Activated CD4-positive, alpha-beta T cell treated with anti-CD3 and anti-CD28 coated beads for 36 hours (primary cell): ENCODE data around the gene KPNB1. TPM values are rescaled to one million over a fixed set of nuclear protein-coding genes. Genes with fewer than 3 reads are reported as not detected.

ENCODE experiments used
- ATAC-seq: fragments of 200-7000 bp; cut with Tn5 transposase; one replicate; pipeline ENCODE4 v1.10.0; 2021; ENCODE audit warnings: mild to moderate bottlenecking, moderate library complexity
- CTCF ChIA-PET: fragments of 350-600 bp; sonication (Branson Sonifier 250); formaldehyde crosslinking; loops from one replicate; lab custom pipeline; 2021; ENCODE audit warnings: antibody characterized with exemption; lab: Charles Lee
- POLR2A ChIA-PET: fragments of 350-600 bp; sonication (Branson Sonifier 250); formaldehyde crosslinking; loops from one replicate; lab custom pipeline; 2021; ENCODE audit warnings: antibody characterized with exemption, inconsistent platforms; lab: Charles Lee
- DNase-seq: peaks from one replicate; pipeline ENCODE4 v3.0.0-alpha.2; 2020
- H3K27ac Mint-ChIP-seq: one replicate; pipeline ENCODE4 v1.8.0; 2021; ENCODE audit warnings: mixed read lengths
- H3K27me3 Mint-ChIP-seq: one replicate; pipeline ENCODE4 v1.8.0; 2021; ENCODE audit warnings: mixed read lengths
- H3K36me3 Mint-ChIP-seq: one replicate; pipeline ENCODE4 v1.8.0; 2021; ENCODE audit warnings: low read depth, mixed read lengths
- H3K4me1 Mint-ChIP-seq: one replicate; pipeline ENCODE4 v1.8.0; 2021; ENCODE audit warnings: mixed read lengths
- H3K4me3 Mint-ChIP-seq: one replicate; pipeline ENCODE4 v1.8.0; 2021; ENCODE audit warnings: mild to moderate bottlenecking, moderate library complexity, mixed read lengths
- H3K9me3 Mint-ChIP-seq: one replicate; pipeline ENCODE4 v1.8.0; 2021; ENCODE audit warnings: low read depth, mixed read lengths
- intact Hi-C, 2 experiments: fragments of 100-400 bp; cut with DNase I in 1 of 2; cut with micrococcal nuclease in 1 of 2; formaldehyde crosslinking; loops; one replicate each; pipeline versions ENCODE4 v1.14.2 to v1.15.1; 2022 to 2024; cut with DNase I, micrococcal nuclease
- total RNA-seq, 2 experiments: library from RNA; stranded (reverse); gene quantifications; one replicate each; pipeline ENCODE4 v1.2.3, GENCODE V29; 2021

The KPNB1 gene
- total RNA-seq, 2 experiments from 2014 or later = 640 to 656 TPM

- no peak for ATAC-seq
- Mint-ChIP-seq H3K9me3 (no peaks in the 10 kb centered on the region), H3K27me3 (no peaks in the 10 kb centered on the region), H3K27ac (no peak overlapping the region), H3K4me3 (no peak overlapping the region), H3K4me1 (peaks cover 74% of the 10 kb centered on the region), H3K36me3 (peaks cover 32% of the 10 kb centered on the region)
- CTCF ChIA-PET = interaction anchor here (0.6 to 7.1 kb wide), 25 partner anchors 9 to 243 kb away, joined by 3 to 117 read pairs (median 5); partner anchors contain the start of genes PNPO and TBX21
- DNase-seq = no peak
- intact Hi-C loops = loop anchor here (1.0 to 5.0 kb wide), 5 partner anchors 35 to 105 kb away; partner anchors contain the start of gene TBX21 (in 2 of the 2)
- POLR2A ChIA-PET = interaction anchor here (0.7 to 1.4 kb wide), 3 partner anchors 11 to 24 kb away, joined by 3 to 6 read pairs (median 4); no protein-coding TSS in a partner anchor
These were observed 48.4 kb downstream of the KPNB1 start for GRCh38 chr17:47697906-47698711.

GRCh38 chr17:47698749-47699535 lies 49.2 kb downstream of the KPNB1 start:
- intact Hi-C loops = loop anchor here (1.0 to 5.0 kb wide), 8 partner anchors 18 to 104 kb away; partner anchors contain the start of gene TBX21 (in 2 of the 2)
- H3K9me3 Mint-ChIP-seq = no peaks in the 10 kb centered on the region
- H3K4me3 Mint-ChIP-seq = no peak overlapping the region
- peak; percentile 91 for DNase-seq
- ChIA-PET POLR2A (interaction anchor here (0.6 to 1.0 kb wide), 3 partner anchors 10 to 38 kb away, joined by 3 read pairs; no protein-coding TSS in a partner anchor), CTCF (interaction anchor here (0.6 to 7.1 kb wide), 31 partner anchors 8 to 744 kb away, joined by 3 to 117 read pairs (median 4); partner anchors contain the start of gene TBX21)
- H3K4me1 Mint-ChIP-seq = peaks cover 78% of the 10 kb centered on the region
- peaks cover 40% of the 10 kb centered on the region for H3K36me3 Mint-ChIP-seq
- peak; percentile 37 for ATAC-seq
- no peaks in the 10 kb centered on the region for H3K27me3 Mint-ChIP-seq
- H3K27ac Mint-ChIP-seq = peak overlapping the region; percentile 35

DNA sequence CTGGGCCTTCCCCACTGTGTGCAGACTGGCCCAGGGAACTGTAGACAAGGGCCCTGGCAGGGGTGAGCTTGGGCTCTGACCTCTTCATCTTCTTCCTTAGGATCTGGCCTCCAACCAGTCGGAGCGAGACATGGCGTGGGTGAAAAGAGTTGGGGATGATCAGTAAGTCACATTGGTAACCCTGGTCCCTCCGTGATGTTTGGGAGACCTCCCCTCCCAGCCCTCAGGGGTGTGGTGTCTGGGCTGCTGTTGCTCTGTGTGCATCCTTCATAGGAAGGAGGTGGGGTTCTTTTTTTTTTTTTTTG lies 49.8 kb downstream of the KPNB1 start:
- H3K27ac Mint-ChIP-seq = peak overlapping the region; percentile 72
- ChIA-PET CTCF (interaction anchor here (0.6 to 7.1 kb wide), 30 partner anchors 7 to 744 kb away, joined by 3 to 117 read pairs (median 4); partner anchors contain the start of gene TBX21), POLR2A (interaction anchor here (0.6 to 1.0 kb wide), 3 partner anchors 10 to 38 kb away, joined by 3 read pairs; no protein-coding TSS in a partner anchor)
- H3K4me3 Mint-ChIP-seq = no peak overlapping the region
- DNase-seq (no peak), ATAC-seq (no peak)
- peaks cover 41% of the 10 kb centered on the region for H3K36me3 Mint-ChIP-seq
- H3K9me3 Mint-ChIP-seq = no peaks in the 10 kb centered on the region
- peaks cover 84% of the 10 kb centered on the region for H3K4me1 Mint-ChIP-seq
- no peaks in the 10 kb centered on the region for H3K27me3 Mint-ChIP-seq
- intact Hi-C loops = loop anchor here (1.0 to 5.0 kb wide), 6 partner anchors 18 to 103 kb away; partner anchors contain the start of gene TBX21 (in 1 of the 2)

- intact Hi-C loops = no loop called here
- CTCF ChIA-PET = interaction anchor here (0.5 to 7.1 kb wide), 13 partner anchors 9 to 127 kb away, joined by 3 to 117 read pairs (median 3); partner anchors contain the start of gene TBX21
- POLR2A ChIA-PET = interaction anchor here (0.6 to 1.5 kb wide), 8 partner anchors 14 to 1557 kb away, joined by 3 to 6 read pairs (median 3); partner anchors contain the start of genes KPNB1 and TBX21
- Mint-ChIP-seq H3K4me3 (peak overlapping the region; percentile 51), H3K9me3 (no peaks in the 10 kb centered on the region), H3K4me1 (peaks cover 88% of the 10 kb centered on the region), H3K36me3 (peaks cover 44% of the 10 kb centered on the region), H3K27me3 (no peaks in the 10 kb centered on the region), H3K27ac (peak overlapping the region; percentile 80)
- ATAC-seq (peak; percentile 10), DNase-seq (peak; percentile 32)
These were observed 51.0 kb downstream of the KPNB1 start for GRCh38 chr17:47700471-47701449.

GRCh38 chr17:47701608-47702007 lies 51.9 kb downstream of the KPNB1 start:
- DNase-seq (no peak), ATAC-seq (no peak)
- ChIA-PET CTCF (interaction anchor here (0.9 to 7.1 kb wide), 7 partner anchors 8 to 74 kb away, joined by 3 to 117 read pairs (median 5); partner anchors contain the start of gene TBX21), POLR2A (interaction anchor here (0.6 to 1.5 kb wide), 5 partner anchors 14 to 1558 kb away, joined by 3 to 6 read pairs (median 4); partner anchors contain the start of gene TBX21)
- Mint-ChIP-seq H3K4me1 (peaks cover 88% of the 10 kb centered on the region), H3K4me3 (peak overlapping the region; percentile 70), H3K27ac (peak overlapping the region; percentile 84), H3K36me3 (peaks cover 38% of the 10 kb centered on the region), H3K27me3 (no peaks in the 10 kb centered on the region), H3K9me3 (no peaks in the 10 kb centered on the region)
- intact Hi-C loops = no loop called here

DNA sequence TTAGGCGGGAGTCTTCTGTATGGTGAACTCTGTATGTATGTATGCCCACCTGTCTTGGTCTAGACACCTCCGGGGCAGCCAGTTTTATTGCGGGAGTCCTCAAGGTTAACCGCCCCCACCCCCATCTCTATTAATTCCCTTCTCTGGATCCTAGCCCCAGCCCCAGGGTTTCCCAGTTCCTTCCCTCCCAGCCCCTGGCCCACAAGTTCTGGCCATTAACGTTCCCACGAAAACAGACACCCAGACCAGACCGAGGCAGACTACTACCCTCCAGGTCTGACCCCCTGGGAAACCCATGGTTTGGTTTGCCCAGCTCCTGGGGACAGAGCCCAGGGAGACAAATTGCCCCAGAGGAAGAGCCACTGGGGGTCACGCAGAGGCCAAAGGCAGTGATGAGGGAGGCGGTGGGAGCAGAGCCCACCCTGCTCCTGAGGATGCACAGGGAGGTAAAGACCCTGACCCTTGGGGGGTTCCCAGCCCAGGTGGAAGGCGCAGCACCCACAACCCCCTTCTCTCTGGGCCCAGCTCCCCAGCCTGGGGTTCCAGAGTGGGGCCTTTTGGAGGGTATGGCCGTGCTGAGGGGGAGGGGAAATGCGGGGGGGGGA lies 52.8 kb downstream of the KPNB1 start:
- DNase-seq (no peak), ATAC-seq (no peak)
- no peaks in the 10 kb centered on the region for H3K9me3 Mint-ChIP-seq
- intact Hi-C loops = no loop called here
- H3K36me3 Mint-ChIP-seq = peaks cover 40% of the 10 kb centered on the region
- H3K27ac Mint-ChIP-seq = peak overlapping the region; percentile 84
- H3K27me3 Mint-ChIP-seq = no peaks in the 10 kb centered on the region
- POLR2A ChIA-PET = interaction anchor here (0.7 kb wide), 1 partner anchor 272 kb away, joined by 3 read pairs; no protein-coding TSS in a partner anchor
- CTCF ChIA-PET = interaction anchor here (4.0 to 7.1 kb wide), 3 partner anchors 14 to 37 kb away, joined by 15 to 117 read pairs (median 112); partner anchors contain the start of gene TBX21
- H3K4me1 Mint-ChIP-seq = peaks cover 88% of the 10 kb centered on the region
- H3K4me3 Mint-ChIP-seq = peak overlapping the region; percentile 70

DNA sequence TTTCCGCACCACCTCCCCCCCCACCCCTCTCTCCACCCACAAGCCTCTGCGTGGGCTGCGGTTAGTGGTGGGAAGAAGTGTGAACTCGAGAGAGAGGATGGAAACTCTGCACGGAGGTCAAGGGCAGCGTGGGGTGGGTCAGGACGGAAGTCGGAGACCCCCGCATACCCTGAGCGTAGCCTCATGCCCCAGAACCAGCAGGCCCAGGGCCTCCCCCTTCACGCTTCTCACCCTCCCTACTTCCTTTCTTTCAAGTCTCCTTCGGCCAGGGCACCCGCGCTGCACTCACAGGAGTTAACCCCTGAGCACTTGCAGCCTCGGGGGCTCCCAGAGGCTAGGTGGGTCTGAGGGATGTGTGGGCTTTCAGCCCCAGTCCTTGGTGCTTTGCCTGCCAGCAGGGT lies 53.5 kb downstream of the KPNB1 start:
- POLR2A ChIA-PET = no interaction called here
- intact Hi-C loops = no loop called here
- Mint-ChIP-seq H3K36me3 (peaks cover 47% of the 10 kb centered on the region), H3K4me1 (peaks cover 88% of the 10 kb centered on the region), H3K9me3 (no peaks in the 10 kb centered on the region), H3K27me3 (no peaks in the 10 kb centered on the region), H3K4me3 (peak overlapping the region; percentile 70), H3K27ac (peak overlapping the region; percentile 99)
- CTCF ChIA-PET = interaction anchor here (2.0 to 7.1 kb wide), 2 partner anchors 13 to 29 kb away, joined by 12 to 117 read pairs; partner anchors contain the start of gene TBX21
- peak; percentile 68 for DNase-seq
- ATAC-seq = no peak

- Mint-ChIP-seq H3K36me3 (peaks cover 47% of the 10 kb centered on the region), H3K4me1 (peaks cover 83% of the 10 kb centered on the region), H3K27me3 (no peaks in the 10 kb centered on the region), H3K27ac (peak overlapping the region; percentile 99), H3K4me3 (peak overlapping the region; percentile 70), H3K9me3 (no peaks in the 10 kb centered on the region)
- intact Hi-C loops = no loop called here
- DNase-seq = no peak
- ChIA-PET POLR2A (interaction anchor here (1.3 kb wide), 1 partner anchor 16 kb away, joined by 4 read pairs; no protein-coding TSS in a partner anchor), CTCF (interaction anchor here (0.6 to 2.0 kb wide), 4 partner anchors 15 to 87 kb away, joined by 3 to 19 read pairs (median 8); partner anchors contain the start of gene TBX21)
- ATAC-seq = no peak
These were observed 54.0 kb downstream of the KPNB1 start for GRCh38 chr17:47703671-47704070.

- peak overlapping the region; percentile 70 for H3K4me3 Mint-ChIP-seq
- peak overlapping the region; percentile 99 for H3K27ac Mint-ChIP-seq
- no peaks in the 10 kb centered on the region for H3K27me3 Mint-ChIP-seq
- no peaks in the 10 kb centered on the region for H3K9me3 Mint-ChIP-seq
- POLR2A ChIA-PET = interaction anchor here (0.6 to 1.3 kb wide), 3 partner anchors 15 to 20 kb away, joined by 3 to 4 read pairs (median 4); no protein-coding TSS in a partner anchor
- H3K4me1 Mint-ChIP-seq = peaks cover 79% of the 10 kb centered on the region
- CTCF ChIA-PET = interaction anchor here (0.6 to 2.0 kb wide), 7 partner anchors 14 to 127 kb away, joined by 3 to 19 read pairs (median 5); partner anchors contain the start of genes KPNB1, LRRC46, MRPL10 and TBX21
- intact Hi-C loops = no loop called here
- DNase-seq (no peak), ATAC-seq (no peak)
- H3K36me3 Mint-ChIP-seq = peaks cover 45% of the 10 kb centered on the region
These were observed 54.4 kb downstream of the KPNB1 start for GRCh38 chr17:47704116-47704515.
